GM12801 (cell line): Measurements from ENCODE around the gene ATP1B1.

Experiments
- CTCF ChIP-seq: IDR thresholded peaks from one replicate; pipeline ENCODE4 v1.5.1; 2011; ENCODE audit warnings: control low read depth; ENCODE audit not compliant: insufficient read length; ENCODE audit errors: extremely low read depth

ATP1B1 gene

GRCh38 chr1:169106095-169106920 lies at the start of gene ATP1B1:
TSS of gene ATP1B1 (plus strand) at chr1:169106690. CDS start at chr1:169106830, 140 bp downstream.
- TF ChIP-seq CTCF = no peak

- no peak for TF ChIP-seq CTCF
Observed at GRCh38 chr1:169059421-169059820, 47.1 kb upstream of the ATP1B1 start.

GRCh38 chr1:169060043-169060722 lies 46.3 kb upstream of the ATP1B1 start:
- no peak for TF ChIP-seq CTCF

- no peak for TF ChIP-seq CTCF
Observed at GRCh38 chr1:169060919-169061639, 45.4 kb upstream of the ATP1B1 start.

- no peak for TF ChIP-seq CTCF
Observed at GRCh38 chr1:169062152-169062551, 44.3 kb upstream of the ATP1B1 start.

GRCh38 chr1:169064103-169064502 lies 42.4 kb upstream of the ATP1B1 start:
- no peak for TF ChIP-seq CTCF

GRCh38 chr1:169070547-169070946 lies 35.9 kb upstream of the ATP1B1 start:
- no peak for TF ChIP-seq CTCF
